Measurements from ENCODE around the gene ATXN3.
"Not testable (repeated sequence)": the region's sequence is repeated elsewhere in the genome, so short reads cannot be mapped to it uniquely, and the experiment has no call there.

The ATXN3 gene

GRCh38 chr14:92074555-92074954 lies 31.8 kb downstream of the ATXN3 start:
- no peaks in the 10 kb centered on the region for H3K79me2 ChIP-seq (ENCODE audit: control insufficient read depth, insufficient read depth, low read length, unreplicated experiment)
- no peak overlapping the region for H2AFZ ChIP-seq (ENCODE audit: low read length, unreplicated experiment)
- no peaks in the 10 kb centered on the region for H3K27me3 ChIP-seq (ENCODE audit: insufficient read depth, low read length)
- peaks cover 13% of the 10 kb centered on the region for H3K36me3 ChIP-seq (ENCODE audit: insufficient read depth, low read length)
- H3K4me3 ChIP-seq (ENCODE audit: low read depth, low read length) = no peak overlapping the region
- no peaks in the 10 kb centered on the region for H3K4me1 ChIP-seq (ENCODE audit: control insufficient read depth, insufficient read depth, low read length, unreplicated experiment)
- no peak overlapping the region for H3K27ac ChIP-seq (ENCODE audit: low read depth, low read length)

DNA sequence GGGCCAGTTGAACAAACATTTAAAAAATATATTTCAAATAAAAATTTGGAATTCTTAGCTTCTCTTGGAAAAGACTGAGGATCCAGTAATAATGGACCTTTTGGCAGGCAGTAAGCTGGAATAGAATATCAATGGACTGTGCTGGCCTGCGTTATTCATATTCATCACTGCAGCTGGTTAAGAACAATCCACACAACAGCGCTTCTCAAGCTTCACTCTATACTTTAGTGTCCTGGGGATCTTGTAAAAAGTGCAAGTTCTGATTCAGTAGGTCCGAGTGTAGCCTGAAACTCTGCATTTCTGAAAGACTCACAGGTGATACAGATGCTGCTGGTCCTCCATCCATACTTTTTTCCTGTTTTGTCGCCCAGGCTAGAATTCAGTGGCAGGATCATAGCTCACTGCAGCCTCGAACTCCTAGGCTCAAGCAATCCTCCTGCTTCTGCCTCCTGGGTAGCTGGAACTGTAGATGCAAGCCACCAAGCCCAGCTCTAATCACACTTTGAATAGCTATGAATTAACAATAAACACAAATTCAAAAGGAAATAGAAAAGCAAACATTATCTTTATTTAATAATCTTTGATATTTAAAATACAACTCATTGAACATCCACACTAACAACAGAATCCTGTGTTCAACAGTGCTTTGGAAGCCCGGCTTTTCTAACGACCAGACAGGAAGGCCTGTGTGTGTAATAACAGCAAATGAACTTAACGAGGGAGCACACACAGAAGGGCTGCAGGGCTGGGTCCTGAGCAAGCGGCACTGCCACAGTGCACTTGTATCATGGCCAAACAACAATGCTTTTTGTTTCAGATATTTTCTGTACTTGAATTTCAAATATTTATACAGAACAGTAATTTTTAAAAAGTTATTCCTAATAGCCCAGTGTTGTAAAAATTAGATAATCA lies 48.1 kb downstream of the ATXN3 start:
- Histone ChIP-seq H3K4me1 (ENCODE audit: control insufficient read depth, insufficient read depth, low read length, unreplicated experiment) (no peaks in the 10 kb centered on the region), H3K27me3 (ENCODE audit: insufficient read depth, low read length) (no peaks in the 10 kb centered on the region), H3K4me3 (ENCODE audit: low read depth, low read length) (no peak overlapping the region), H3K79me2 (ENCODE audit: control insufficient read depth, insufficient read depth, low read length, unreplicated experiment) (no peaks in the 10 kb centered on the region), H2AFZ (ENCODE audit: low read length, unreplicated experiment) (no peak overlapping the region), H3K36me3 (ENCODE audit: insufficient read depth, low read length) (no peaks in the 10 kb centered on the region), H3K27ac (ENCODE audit: low read depth, low read length) (no peak overlapping the region)

GRCh38 chr14:92049781-92050180 lies 56.6 kb downstream of the ATXN3 start:
- Histone ChIP-seq H2AFZ (ENCODE audit: low read length, unreplicated experiment) (no peak overlapping the region), H3K27ac (ENCODE audit: low read depth, low read length) (no peak overlapping the region), H3K4me1 (ENCODE audit: control insufficient read depth, insufficient read depth, low read length, unreplicated experiment) (no peaks in the 10 kb centered on the region), H3K27me3 (ENCODE audit: insufficient read depth, low read length) (no peaks in the 10 kb centered on the region), H3K36me3 (ENCODE audit: insufficient read depth, low read length) (no peaks in the 10 kb centered on the region), H3K4me3 (ENCODE audit: low read depth, low read length) (no peak overlapping the region), H3K79me2 (ENCODE audit: control insufficient read depth, insufficient read depth, low read length, unreplicated experiment) (no peaks in the 10 kb centered on the region)

DNA sequence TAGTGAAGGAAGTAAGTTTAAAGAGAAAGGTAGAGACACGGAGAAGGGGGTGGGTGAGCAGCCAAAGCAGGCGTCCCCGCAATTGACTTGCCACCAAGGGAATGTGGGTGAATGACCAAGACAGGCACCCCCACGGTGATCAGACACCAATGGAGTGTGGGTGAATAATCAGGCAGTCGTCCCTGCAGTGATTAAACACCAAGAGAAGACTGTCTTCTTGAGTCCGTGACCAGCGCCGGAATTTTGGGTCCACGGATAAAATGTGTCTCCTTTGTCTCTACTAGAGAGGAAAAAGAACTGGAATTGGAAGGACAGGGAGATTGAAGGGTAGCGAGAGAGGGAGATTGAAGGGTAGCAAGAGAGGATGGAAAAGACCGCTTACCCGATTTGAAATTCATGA lies 57.2 kb downstream of the ATXN3 start:
- not testable (repeated sequence) for H3K36me3 ChIP-seq (ENCODE audit: insufficient read depth, low read length); H3K79me2 ChIP-seq (ENCODE audit: control insufficient read depth, insufficient read depth, low read length, unreplicated experiment); H3K27ac ChIP-seq (ENCODE audit: low read depth, low read length); H3K4me1 ChIP-seq (ENCODE audit: control insufficient read depth, insufficient read depth, low read length, unreplicated experiment); H2AFZ ChIP-seq (ENCODE audit: low read length, unreplicated experiment); H3K27me3 ChIP-seq (ENCODE audit: insufficient read depth, low read length); H3K4me3 ChIP-seq (ENCODE audit: low read depth, low read length)

GRCh38 chr14:92045904-92046303 lies 60.5 kb downstream of the ATXN3 start:
- not testable (repeated sequence) for H3K27ac ChIP-seq (ENCODE audit: low read depth, low read length); H2AFZ ChIP-seq (ENCODE audit: low read length, unreplicated experiment); H3K79me2 ChIP-seq (ENCODE audit: control insufficient read depth, insufficient read depth, low read length, unreplicated experiment); H3K4me1 ChIP-seq (ENCODE audit: control insufficient read depth, insufficient read depth, low read length, unreplicated experiment); H3K4me3 ChIP-seq (ENCODE audit: low read depth, low read length); H3K27me3 ChIP-seq (ENCODE audit: insufficient read depth, low read length); H3K36me3 ChIP-seq (ENCODE audit: insufficient read depth, low read length)

- H3K27ac ChIP-seq (ENCODE audit: low read depth, low read length); H2AFZ ChIP-seq (ENCODE audit: low read length, unreplicated experiment); H3K36me3 ChIP-seq (ENCODE audit: insufficient read depth, low read length); H3K27me3 ChIP-seq (ENCODE audit: insufficient read depth, low read length); H3K4me3 ChIP-seq (ENCODE audit: low read depth, low read length): not testable (repeated sequence)
- Histone ChIP-seq H3K79me2 (ENCODE audit: control insufficient read depth, insufficient read depth, low read length, unreplicated experiment) (peaks cover 36% of the 10 kb centered on the region), H3K4me1 (ENCODE audit: control insufficient read depth, insufficient read depth, low read length, unreplicated experiment) (peaks cover 12% of the 10 kb centered on the region)
Observed at GRCh38 chr14:92041766-92042165, 64.6 kb downstream of the ATXN3 start.

DNA sequence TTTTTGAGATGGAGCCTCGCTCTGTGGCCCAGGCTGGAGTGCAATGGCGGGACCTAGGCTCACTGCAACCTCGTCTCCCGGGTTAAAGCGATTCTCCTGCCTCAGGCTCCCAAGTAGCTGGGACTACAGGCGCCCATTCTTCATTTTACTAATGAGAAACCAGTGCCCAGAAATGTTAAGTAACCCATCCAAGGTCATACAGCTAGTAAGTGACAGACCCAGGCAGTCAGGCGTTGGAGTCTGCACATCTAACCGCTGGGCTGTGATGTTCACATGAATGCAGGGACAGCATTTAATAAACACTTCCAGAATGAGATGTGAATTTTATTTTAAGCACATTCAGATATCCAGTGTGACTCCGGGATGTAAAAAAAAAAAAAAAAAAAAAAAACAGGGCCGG lies 65.2 kb downstream of the ATXN3 start:
- Histone ChIP-seq H3K27ac (ENCODE audit: low read depth, low read length) (peak overlapping the region; percentile 98; the same call in 1 of the 2 replicates), H3K4me1 (ENCODE audit: control insufficient read depth, insufficient read depth, low read length, unreplicated experiment) (peaks cover 12% of the 10 kb centered on the region), H3K36me3 (ENCODE audit: insufficient read depth, low read length) (peaks cover 4% of the 10 kb centered on the region; the same call in 1 of the 2 replicates), H3K79me2 (ENCODE audit: control insufficient read depth, insufficient read depth, low read length, unreplicated experiment) (peaks cover 41% of the 10 kb centered on the region), H3K27me3 (ENCODE audit: insufficient read depth, low read length) (no peaks in the 10 kb centered on the region), H3K4me3 (ENCODE audit: low read depth, low read length) (peak overlapping the region; percentile 80), H2AFZ (ENCODE audit: low read length, unreplicated experiment) (no peak overlapping the region)

- H3K79me2 ChIP-seq (ENCODE audit: control insufficient read depth, insufficient read depth, low read length, unreplicated experiment) = peaks cover 48% of the 10 kb centered on the region
- H3K4me1 ChIP-seq (ENCODE audit: control insufficient read depth, insufficient read depth, low read length, unreplicated experiment) = peaks cover 12% of the 10 kb centered on the region
- H2AFZ ChIP-seq (ENCODE audit: low read length, unreplicated experiment) = peak overlapping the region; percentile 76
- no peaks in the 10 kb centered on the region for H3K27me3 ChIP-seq (ENCODE audit: insufficient read depth, low read length)
- H3K36me3 ChIP-seq (ENCODE audit: insufficient read depth, low read length) = peaks cover 4% of the 10 kb centered on the region; the same call in 1 of the 2 replicates
- peak overlapping the region; percentile 80 for H3K4me3 ChIP-seq (ENCODE audit: low read depth, low read length)
- peak overlapping the region; percentile 98 for H3K27ac ChIP-seq (ENCODE audit: low read depth, low read length)
Observed at GRCh38 chr14:92040431-92041051, 65.8 kb downstream of the ATXN3 start.

- H3K27me3 ChIP-seq (ENCODE audit: insufficient read depth, low read length) = no peaks in the 10 kb centered on the region
- peaks cover 54% of the 10 kb centered on the region for H3K79me2 ChIP-seq (ENCODE audit: control insufficient read depth, insufficient read depth, low read length, unreplicated experiment)
- peak within 1 kb of the TSS; percentile 98 for H3K27ac ChIP-seq (ENCODE audit: low read depth, low read length)
- peaks cover 12% of the 10 kb centered on the region for H3K4me1 ChIP-seq (ENCODE audit: control insufficient read depth, insufficient read depth, low read length, unreplicated experiment)
- H3K36me3 ChIP-seq (ENCODE audit: insufficient read depth, low read length) = peaks cover 4% of the 10 kb centered on the region; the same call in 1 of the 2 replicates
- H2AFZ ChIP-seq (ENCODE audit: low read length, unreplicated experiment) = peak within 1 kb of the TSS; percentile 76
- peak within 1 kb of the TSS; percentile 80 for H3K4me3 ChIP-seq (ENCODE audit: low read depth, low read length)
Observed at GRCh38 chr14:92039719-92040430, 66.5 kb downstream of the ATXN3 start, which contains the start of gene TRIP11. Gene TRIP11 (minus strand): TSS chr14:92040059. CDS start chr14:92039685, 374 bp downstream.

DNA sequence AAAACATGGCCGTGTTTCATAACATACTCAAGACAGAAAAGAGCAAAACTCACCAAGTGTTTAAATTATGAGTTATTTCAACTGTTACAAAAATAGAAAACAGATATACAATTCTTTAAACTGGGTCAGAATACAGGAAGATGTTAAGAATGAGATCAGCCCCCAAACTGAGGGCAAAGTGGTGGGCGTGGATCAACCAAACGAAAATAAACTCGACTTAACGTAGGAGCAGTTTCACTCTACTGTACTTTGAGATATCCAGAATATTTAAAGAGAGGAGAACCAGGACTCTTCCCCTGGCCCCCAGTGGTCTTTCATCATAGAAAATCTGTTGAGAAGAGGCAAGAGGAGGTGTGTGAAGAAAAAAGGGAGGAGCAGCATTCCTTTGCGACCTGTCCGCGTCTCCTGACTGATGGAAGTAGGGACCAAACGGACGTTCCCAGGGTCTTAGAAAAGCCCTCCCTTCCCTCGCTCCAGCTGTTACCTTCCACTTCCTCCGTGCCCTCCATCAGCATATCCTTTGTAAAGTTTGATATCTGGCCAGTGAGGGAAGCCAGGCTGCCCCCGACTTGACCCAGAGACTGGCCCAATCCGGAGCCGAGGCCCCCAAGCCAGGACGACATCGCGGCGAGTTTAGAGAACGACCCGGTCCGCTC lies 67.2 kb downstream of the ATXN3 start:
- peaks cover 60% of the 10 kb centered on the region for H3K79me2 ChIP-seq (ENCODE audit: control insufficient read depth, insufficient read depth, low read length, unreplicated experiment)
- peak overlapping the region; percentile 80 for H3K4me3 ChIP-seq (ENCODE audit: low read depth, low read length)
- peaks cover 4% of the 10 kb centered on the region; the same call in 1 of the 2 replicates for H3K36me3 ChIP-seq (ENCODE audit: insufficient read depth, low read length)
- peaks cover 12% of the 10 kb centered on the region for H3K4me1 ChIP-seq (ENCODE audit: control insufficient read depth, insufficient read depth, low read length, unreplicated experiment)
- H3K27ac ChIP-seq (ENCODE audit: low read depth, low read length) = peak overlapping the region; percentile 98
- H3K27me3 ChIP-seq (ENCODE audit: insufficient read depth, low read length) = no peaks in the 10 kb centered on the region
- H2AFZ ChIP-seq (ENCODE audit: low read length, unreplicated experiment) = peak overlapping the region; percentile 67
